HG03045 (cell line): Measurements from ENCODE around the gene FYN.
"Not testable (repeated sequence)": the region's sequence is repeated elsewhere in the genome, so short reads cannot be mapped to it uniquely, and the experiment has no call there.

Experiments
- ATAC-seq: cut with Tn5 transposase; IDR thresholded peaks from one replicate; pipeline ENCODE4 v1.9.1; 2021; ENCODE audit warnings: mild to moderate bottlenecking, moderate library complexity; ENCODE audit not compliant: unreplicated experiment

The FYN gene

GRCh38 chr6:111873178-111874024 is at the start of gene FYN:
Gene FYN, minus strand, starts transcription at chr6:111873452. Its CDS starts 153,401 bp downstream, at chr6:111720051.
- peak; percentile 99 for ATAC-seq

GRCh38 chr6:111922454-111923297 is 49.4 kb upstream of the FYN start:
- ATAC-seq = no peak

DNA sequence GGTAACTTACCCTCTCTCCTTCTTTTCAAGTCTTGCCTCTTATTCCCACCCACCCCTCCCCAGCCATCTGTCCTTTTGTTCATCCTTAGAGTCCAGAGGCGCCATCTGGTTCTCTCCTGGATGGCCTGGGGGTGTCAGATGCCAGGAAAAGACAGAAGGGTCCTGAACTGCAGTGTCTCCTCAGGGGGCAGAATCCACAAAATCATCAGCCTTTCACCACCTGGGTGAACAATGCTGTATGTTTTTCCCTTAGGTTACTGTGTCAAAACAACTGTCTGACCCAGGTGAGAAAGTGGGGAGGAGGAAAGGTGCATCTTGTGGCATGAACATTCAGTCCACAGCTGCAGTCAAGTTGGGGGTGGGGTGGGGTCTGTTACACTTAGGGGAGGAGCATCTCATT is 47.9 kb upstream of the FYN start:
- no peak for ATAC-seq

- ATAC-seq = no peak
Measured at GRCh38 chr6:111920578-111920977, 47.3 kb upstream of the FYN start.

DNA sequence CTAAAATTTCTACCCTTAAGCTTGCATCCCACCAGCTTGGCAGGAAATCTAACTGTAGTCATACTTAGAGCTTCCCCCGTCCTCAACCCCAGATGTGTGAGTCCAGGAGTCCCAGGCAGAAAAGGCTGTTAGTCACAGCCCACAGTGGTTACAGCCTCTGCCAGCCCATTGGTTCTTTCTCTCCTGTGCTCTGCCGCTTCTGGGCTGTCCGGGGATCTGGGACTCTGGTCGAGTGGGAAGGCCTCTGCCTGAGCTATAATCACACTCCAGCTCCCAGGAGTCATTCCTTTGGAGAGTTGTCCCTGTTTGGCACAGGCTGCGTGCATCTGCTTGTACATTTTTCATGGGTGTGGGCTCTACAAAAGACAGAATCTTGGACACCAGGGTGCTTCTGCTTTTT is 45.6 kb upstream of the FYN start:
- no peak for ATAC-seq

DNA sequence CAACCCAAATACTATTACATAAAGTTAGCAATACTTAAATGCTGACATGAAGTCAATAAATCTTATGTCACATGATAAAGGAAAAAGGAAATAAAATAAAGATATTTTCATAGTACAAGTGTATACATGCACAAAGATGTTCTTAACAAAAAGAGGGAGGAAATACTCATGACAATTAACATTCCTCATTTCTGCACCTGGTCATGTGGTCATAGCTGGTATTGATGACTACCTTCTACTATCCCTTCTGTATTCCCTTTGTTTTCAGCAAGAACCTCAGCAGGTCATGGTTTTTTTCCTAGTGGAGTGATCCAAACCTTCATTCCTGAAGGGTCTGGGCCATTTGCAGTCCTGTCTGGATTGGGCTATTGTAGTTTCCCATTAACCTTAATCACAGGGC is 43.5 kb upstream of the FYN start:
- no peak for ATAC-seq

DNA sequence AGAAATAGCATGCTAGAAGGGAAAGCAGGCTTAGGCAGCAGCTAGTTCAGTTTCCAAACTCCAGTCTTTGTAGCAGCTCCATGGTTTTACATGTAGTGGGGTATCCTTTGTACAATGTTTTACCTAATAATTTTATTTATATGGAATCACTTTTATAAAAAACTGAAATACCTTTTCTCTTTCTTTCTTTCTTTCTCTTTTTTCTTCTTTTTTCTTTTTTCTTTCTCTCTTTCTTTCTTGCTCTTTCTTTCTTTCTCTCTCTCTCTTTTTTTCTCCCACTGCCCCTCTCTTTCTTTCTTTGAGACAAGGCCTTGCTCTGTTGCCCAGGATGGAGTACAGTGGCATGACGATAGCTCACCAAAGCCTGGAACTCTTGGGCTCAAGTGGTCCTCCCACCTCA is 41.4 kb upstream of the FYN start:
- ATAC-seq = no peak

GRCh38 chr6:111912904-111913303 is 39.7 kb upstream of the FYN start:
- ATAC-seq = no peak

- no peak for ATAC-seq
Measured at GRCh38 chr6:111911428-111911827, 38.2 kb upstream of the FYN start.

GRCh38 chr6:111909238-111909637 is 36.0 kb upstream of the FYN start:
- ATAC-seq = no peak

DNA sequence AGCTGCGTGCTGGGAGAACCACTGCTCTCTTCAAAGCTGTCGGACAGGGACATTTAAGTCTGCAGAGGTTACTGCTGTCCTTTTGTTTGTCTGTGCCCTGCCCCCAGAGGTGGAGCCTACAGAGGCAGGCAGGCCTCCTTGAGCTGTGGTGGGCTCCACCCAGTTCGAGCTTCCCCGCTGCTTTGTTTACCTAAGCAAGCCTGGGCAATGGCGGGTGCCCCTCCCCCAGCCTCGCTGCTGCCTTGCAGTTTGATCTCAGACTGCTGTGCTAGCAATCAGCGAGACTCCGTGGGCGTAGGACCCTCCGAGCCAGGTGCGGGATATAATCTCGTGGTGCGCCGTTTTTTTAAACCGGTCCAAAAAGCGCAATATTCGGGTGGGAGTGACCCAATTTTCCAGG is 35.1 kb upstream of the FYN start:
- ATAC-seq = not testable (repeated sequence)

DNA sequence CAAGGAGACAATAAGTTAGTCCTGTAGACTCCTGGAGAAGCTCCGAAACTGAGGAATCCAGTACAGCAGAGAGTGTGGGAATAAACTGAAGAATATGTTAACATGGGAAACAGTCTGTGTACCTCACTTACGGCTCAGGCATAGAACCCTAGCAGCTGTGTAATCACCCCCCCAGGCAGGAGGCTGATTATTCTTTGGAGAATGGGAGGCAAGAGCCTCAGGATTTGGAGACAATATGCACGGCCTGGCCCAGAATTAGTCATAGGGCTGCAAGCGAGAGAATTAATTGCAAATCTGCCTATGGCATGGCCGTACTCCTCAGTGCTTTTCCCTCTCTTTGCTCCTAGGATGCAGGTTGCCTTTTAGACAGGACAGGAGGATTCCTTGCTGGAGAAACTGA is 27.5 kb upstream of the FYN start:
- ATAC-seq = no peak

DNA sequence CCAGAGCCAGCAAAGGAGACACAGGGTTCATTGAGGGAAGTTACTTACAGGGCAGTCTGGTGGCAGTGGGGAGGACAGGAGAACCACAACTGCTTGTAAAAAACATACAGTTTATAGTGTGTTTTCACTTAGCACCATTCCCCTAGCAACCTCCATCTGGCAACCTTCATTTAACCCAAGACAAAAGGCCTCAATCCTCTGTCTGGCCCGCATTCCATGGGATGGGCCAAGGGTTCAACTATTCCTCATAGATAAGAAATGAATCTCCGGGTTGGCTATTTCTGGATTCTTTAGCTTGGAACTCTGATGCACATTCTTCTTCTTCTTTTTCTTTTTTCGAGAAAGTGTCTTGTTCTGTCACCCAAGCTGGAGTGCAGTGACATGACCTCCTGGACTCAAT is 26.3 kb upstream of the FYN start:
- ATAC-seq = no peak

- no peak for ATAC-seq
Measured at GRCh38 chr6:111898452-111898851, 25.2 kb upstream of the FYN start.

- ATAC-seq = no peak
Measured at GRCh38 chr6:111894951-111895350, 21.7 kb upstream of the FYN start.

DNA sequence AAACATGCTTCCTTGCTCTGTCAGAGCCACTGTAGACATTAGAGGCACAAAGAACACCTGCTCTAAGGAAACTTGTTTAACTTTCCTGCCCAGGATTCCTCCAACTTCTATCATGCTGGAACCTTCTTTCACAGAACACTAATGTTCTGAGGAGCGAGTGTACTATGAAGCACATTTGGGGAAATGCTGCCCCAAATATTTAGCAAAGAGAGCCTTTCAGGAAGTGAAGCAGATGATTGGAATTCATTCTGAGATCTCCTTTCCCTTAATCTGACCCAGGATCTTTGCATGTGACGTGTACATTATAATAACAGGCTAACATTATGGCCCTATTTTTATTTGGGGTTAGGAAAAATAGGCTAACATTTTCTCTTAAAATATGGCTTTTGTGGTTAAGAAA is 21.0 kb upstream of the FYN start:
- no peak for ATAC-seq

- no peak for ATAC-seq
Measured at GRCh38 chr6:111892431-111892830, 19.2 kb upstream of the FYN start.

DNA sequence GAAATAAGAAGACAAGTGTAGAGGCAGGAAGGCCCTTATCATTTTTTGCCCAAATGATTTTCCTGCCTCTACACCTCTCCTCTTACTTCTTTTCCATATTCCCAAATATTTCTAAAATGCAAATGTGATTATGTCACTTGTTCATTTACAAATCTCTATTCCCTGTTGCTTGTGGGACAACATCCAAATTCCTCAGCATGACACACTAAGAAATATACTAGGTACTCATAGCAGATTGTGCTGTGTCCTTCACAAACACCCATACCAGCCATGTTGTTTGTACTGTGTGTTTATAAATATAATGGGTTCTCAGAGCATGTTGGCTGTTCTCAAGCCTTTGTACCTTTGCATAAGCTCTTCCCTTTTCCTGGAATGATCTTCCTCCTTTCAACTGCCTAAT is 17.7 kb upstream of the FYN start:
- no peak for ATAC-seq

GRCh38 chr6:111888928-111889695 is 15.9 kb upstream of the FYN start:
- no peak for ATAC-seq

GRCh38 chr6:111886793-111887192 is 13.5 kb upstream of the FYN start:
- not testable (repeated sequence) for ATAC-seq

DNA sequence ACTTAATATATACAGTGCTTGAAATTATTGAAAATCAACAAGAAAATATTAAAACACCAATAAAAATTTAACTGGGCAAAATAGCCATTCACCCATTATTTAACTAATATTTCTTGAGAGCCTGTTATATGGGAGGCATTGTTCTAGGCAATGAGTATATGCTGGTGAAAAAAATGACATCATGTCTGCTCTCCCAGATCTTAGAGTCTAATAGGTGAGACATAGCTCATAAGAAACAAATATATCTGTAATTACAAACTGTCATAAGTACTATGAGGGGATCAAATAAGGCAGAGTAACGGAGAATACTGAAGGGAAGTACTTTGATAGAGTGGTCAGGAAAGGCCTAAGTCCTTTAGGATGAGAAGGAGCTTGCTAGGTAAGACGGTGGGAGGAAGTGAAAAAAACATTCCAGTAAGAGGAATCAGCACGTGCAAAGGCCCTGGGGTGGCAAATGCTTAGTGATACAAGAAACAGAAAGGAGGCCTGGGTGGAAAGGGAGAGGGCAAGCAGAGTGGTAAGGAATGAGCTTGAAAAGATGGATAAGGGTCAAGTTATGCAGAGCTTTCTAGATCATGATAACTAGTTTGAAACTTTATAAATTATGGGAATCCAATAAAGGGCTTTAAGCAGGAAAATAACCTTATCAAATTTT is 12.2 kb upstream of the FYN start:
- no peak for ATAC-seq
